NCI-H1092 (cell line): ENCODE data around the gene CLEC9A.

Experiments
- DNase-seq: peaks from one replicate; lab custom pipeline; 2025; lab: John Stamatoyannopoulos, UW

The CLEC9A gene

GRCh38 chr12:10111451-10111850, 81.0 kb downstream of the CLEC9A start:
- no peak for DNase-seq

- no peak for DNase-seq
Measured at GRCh38 chr12:10113075-10113474, 82.6 kb downstream of the CLEC9A start.

- no peak for DNase-seq
Measured at GRCh38 chr12:10113920-10114319, 83.4 kb downstream of the CLEC9A start.

- DNase-seq, result no peak
Measured at GRCh38 chr12:10115311-10115710, 84.8 kb downstream of the CLEC9A start.
